ENCODE data around the gene MAML3.

DNA sequence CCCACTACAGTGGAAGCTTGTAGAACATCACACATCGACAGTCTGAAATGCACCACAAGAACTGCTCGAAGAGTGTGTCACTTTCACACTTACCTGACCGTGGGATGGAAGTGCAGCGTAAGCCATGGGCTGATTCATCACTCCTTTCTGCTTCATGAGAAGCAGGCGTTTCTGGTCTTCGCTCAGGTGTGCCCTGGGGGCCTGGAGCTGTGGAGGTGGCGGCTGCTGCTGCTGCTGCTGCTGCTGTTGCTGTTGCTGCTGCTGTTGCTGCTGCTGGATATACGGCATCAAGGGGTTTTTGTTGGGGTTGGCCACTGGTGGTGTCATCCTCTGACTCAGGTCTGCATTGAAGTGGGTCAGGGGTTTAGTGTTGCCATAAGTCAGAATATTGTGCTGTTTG is 264.7 kb downstream of the MAML3 start:
- TF ChIP-seq EZH2 (IDR thresholded peaks at IDR 0.05; ENCODE audit: borderline replicate concordance) = no peak
- TF ChIP-seq, protein P1, sequence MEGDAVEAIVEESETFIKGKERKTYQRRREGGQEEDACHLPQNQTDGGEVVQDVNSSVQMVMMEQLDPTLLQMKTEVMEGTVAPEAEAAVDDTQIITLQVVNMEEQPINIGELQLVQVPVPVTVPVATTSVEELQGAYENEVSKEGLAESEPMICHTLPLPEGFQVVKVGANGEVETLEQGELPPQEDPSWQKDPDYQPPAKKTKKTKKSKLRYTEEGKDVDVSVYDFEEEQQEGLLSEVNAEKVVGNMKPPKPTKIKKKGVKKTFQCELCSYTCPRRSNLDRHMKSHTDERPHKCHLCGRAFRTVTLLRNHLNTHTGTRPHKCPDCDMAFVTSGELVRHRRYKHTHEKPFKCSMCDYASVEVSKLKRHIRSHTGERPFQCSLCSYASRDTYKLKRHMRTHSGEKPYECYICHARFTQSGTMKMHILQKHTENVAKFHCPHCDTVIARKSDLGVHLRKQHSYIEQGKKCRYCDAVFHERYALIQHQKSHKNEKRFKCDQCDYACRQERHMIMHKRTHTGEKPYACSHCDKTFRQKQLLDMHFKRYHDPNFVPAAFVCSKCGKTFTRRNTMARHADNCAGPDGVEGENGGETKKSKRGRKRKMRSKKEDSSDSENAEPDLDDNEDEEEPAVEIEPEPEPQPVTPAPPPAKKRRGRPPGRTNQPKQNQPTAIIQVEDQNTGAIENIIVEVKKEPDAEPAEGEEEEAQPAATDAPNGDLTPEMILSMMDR (IDR thresholded peaks at IDR 0.05; ENCODE audit: poor library complexity) = no peak

Measured in hepatocyte (in vitro differentiated cells).